Tibial nerve (tissue), 3 donors: ENCODE measurements around the gene ATG9B.

Experiments
- CTCF ChIP-seq, 5 experiments: fragments of 200-600 bp in 3 of 5; fragments of 450-650 bp in 2 of 5; sonication (generic) in 3 of 5; IDR thresholded peaks; one replicate each; pipeline ENCODE4 v1.5.1; 2016 to 2019; ENCODE audit warnings: antibody characterized with exemption in 5 of 5, mild to moderate bottlenecking in 3 of 5, moderate library complexity in 2 of 5
- POLR2A ChIP-seq, 2 donors: fragments of 450-650 bp; IDR thresholded peaks; one replicate each; pipeline ENCODE4 v1.6.1; 2017; ENCODE audit warnings: antibody characterized with exemption in 2 of 2, mild to moderate bottlenecking in 2 of 2, moderate library complexity in 2 of 2

DNA sequence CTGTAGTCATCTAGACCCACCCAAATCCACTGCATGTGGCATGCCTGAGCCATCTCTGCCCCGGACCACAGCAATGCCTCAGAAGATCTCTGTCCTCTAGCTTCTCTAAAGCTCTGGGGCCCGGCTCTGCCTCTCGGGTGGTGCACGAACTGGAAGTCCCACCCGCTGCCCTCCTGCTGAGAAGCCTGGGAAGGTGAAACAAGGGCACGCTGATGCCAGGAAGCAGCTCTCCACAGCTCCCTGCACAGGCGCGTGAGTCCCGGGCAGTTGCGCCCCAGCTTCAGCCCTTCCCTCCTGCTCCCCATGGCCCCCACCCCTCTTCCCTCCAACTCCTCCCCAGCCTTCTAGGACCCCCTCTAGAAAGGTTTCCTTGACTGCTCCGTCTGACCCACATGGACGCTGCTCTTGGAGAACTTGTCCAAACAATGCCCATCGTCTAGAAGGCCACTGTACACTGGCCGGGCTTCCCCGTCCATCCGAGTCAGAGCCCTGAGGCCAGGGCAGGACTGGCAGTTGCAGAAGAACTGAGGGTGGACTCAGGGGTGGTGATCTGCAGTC is 58.9 kb downstream of the ATG9B start:
- TF ChIP-seq CTCF (IDR thresholded peaks at IDR 0.05) (no peak), POLR2A (IDR thresholded peaks at IDR 0.05) (no peak)
